ENCODE measurements around the gene TMEM50B.
"Not testable (repeated sequence)": the region's sequence is repeated elsewhere in the genome, so short reads cannot be mapped to it uniquely, and the experiment has no call there.

DNA sequence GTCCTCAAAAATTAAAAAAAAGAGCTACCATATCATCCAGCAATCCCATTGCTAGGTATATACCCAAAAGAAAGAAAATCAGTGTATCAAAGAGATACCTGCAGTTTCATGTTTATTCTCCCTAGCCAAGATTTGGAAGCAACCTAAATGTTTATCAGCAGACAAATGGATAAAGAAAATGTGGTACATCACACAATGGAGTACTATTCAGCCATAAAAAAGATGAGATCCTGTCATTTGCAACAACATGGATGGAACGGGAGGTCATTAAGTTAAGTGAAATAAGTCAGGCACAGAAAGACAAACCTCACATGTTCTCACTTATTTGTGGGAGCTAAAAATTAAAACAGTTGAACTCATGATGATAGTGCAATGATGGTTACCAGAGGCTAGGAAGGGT is 27.2 kb upstream of the TMEM50B start:
- TF ChIP-seq, protein P1, sequence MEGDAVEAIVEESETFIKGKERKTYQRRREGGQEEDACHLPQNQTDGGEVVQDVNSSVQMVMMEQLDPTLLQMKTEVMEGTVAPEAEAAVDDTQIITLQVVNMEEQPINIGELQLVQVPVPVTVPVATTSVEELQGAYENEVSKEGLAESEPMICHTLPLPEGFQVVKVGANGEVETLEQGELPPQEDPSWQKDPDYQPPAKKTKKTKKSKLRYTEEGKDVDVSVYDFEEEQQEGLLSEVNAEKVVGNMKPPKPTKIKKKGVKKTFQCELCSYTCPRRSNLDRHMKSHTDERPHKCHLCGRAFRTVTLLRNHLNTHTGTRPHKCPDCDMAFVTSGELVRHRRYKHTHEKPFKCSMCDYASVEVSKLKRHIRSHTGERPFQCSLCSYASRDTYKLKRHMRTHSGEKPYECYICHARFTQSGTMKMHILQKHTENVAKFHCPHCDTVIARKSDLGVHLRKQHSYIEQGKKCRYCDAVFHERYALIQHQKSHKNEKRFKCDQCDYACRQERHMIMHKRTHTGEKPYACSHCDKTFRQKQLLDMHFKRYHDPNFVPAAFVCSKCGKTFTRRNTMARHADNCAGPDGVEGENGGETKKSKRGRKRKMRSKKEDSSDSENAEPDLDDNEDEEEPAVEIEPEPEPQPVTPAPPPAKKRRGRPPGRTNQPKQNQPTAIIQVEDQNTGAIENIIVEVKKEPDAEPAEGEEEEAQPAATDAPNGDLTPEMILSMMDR (IDR thresholded peaks at IDR 0.05) = not testable (repeated sequence)
- not testable (repeated sequence) for TF ChIP-seq POLR2A (IDR thresholded peaks at IDR 0.05)
